Suppressor macrophage (primary cell): Measurements from ENCODE around the gene SLC19A1.

ENCODE experiments used
- DNase-seq, 4 experiments: peaks; one replicate each; pipeline ENCODE4 v3.0.0-alpha.2; 2020 to 2022

SLC19A1 gene

GRCh38 chr21:45452696-45453307, 89.4 kb downstream of the SLC19A1 start:
- DNase-seq: no peak

DNA sequence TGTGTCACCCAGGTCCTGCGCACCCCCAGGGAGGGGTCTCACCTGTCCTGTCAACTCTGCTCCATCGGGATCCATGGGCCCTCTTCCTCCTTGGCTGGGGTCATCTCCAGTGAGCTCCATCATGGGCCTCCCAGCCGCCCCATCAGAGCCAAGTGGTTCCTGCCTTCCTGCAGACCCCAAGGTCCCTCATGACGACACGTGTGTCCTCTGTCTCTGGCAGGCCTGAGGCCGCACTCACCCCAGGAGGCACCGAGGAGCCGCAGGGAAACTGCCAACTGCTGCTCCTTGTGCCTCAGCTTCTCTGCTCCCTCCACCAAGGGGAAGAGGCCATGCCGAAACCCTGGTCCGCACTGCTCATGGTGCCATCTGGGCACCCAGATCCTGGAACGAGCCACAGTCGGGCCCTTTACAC, 90.5 kb downstream of the SLC19A1 start:
- no peak for DNase-seq

GRCh38 chr21:45451091-45451740, 91.0 kb downstream of the SLC19A1 start:
- DNase-seq: no peak

GRCh38 chr21:45450423-45451090, 91.7 kb downstream of the SLC19A1 start:
- DNase-seq: no peak

- DNase-seq: no peak
Observed at GRCh38 chr21:45449658-45450422, 92.4 kb downstream of the SLC19A1 start.

DNA sequence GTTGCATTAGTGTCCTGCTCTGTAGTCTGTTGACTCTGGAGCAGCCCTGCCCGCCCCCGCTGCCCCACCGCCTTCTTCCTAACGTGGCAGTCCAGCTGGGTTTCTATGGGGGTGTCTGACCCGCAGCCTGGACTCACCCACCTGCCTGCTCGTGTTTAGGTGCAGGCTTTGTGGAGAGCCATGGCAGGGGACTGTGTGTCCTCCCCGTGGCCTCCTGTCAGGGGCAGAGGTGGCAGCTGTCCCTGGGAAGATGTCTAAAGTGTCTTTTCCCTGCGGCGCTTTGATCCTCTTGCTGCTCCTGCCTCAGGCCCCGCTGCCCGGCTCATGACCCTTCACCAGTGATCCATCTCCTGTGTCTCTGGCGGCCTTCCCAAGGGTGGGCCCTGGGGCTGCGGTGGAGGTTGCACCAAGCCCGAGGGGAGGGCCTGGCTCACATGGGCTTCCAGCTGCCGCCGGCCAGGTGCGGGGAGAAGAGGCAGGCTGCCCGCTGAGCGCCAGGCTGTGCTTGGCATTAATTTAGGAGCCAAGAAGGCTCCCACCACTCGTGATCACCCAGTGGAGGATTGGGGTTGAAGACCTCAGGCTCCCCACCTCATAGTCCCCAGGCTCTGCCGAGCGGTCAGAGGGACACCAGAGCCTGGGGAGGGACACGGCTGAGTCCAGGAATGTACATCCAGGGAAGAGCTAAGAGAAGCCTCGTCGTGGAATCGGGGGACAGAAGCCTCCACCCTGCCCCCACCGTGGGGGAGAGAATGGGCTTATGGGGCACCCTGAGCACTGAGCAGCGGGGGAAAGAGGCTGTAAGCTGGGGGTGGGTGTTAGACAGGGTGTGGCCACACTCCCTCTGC, 93.2 kb downstream of the SLC19A1 start:
- DNase-seq: no peak

GRCh38 chr21:45448283-45448809, 93.9 kb downstream of the SLC19A1 start:
- no peak for DNase-seq
